ENCODE results near the gene LRRIQ3. TPM values are rescaled to one million over a fixed set of nuclear protein-coding genes. Genes with fewer than 3 reads are reported as not detected.
"Not testable (repeated sequence)": the region's sequence is repeated elsewhere in the genome, so short reads cannot be mapped to it uniquely, and the experiment has no call there.

LRRIQ3 gene
- total and polyA plus RNA-seq, 5 experiments from 2014 or later: 1.6 to 4.1 (median 2.0) TPM

GRCh38 chr1:74197255-74197654 is 721 bp downstream of the LRRIQ3 start:
- peaks cover 0 to 19% (median 16%) of the 10 kb centered on the region in 3 donors for H3K36me3 Mint-ChIP-seq
- no peaks in the 10 kb centered on the region for H3K9me3 Mint-ChIP-seq
- no peak for ATAC-seq
- DNase-seq: no peak
- peak overlapping the region; percentile 87 to 98 (median 94) for H3K27ac Mint-ChIP-seq
- H3K4me3 Mint-ChIP-seq: peak overlapping the region; percentile 88 to 94 (median 90)
- H3K4me1 Mint-ChIP-seq: peaks cover 3 to 32% (median 19%) of the 10 kb centered on the region in 4 donors
- no peaks in the 10 kb centered on the region for H3K27me3 Mint-ChIP-seq
- POLR2A ChIA-PET: no interaction called here

GRCh38 chr1:74195339-74195738 is 2.6 kb downstream of the LRRIQ3 start:
- Mint-ChIP-seq H3K27me3 (no peaks in the 10 kb centered on the region), H3K27ac (no peak overlapping the region), H3K4me3 (no peak overlapping the region), H3K36me3 (peaks cover 0 to 5% (median 1%) of the 10 kb centered on the region in 3 donors), H3K9me3 (peaks cover 0 to 2% (median 0%) of the 10 kb centered on the region in 9 donors), H3K4me1 (peaks cover 3 to 30% (median 19%) of the 10 kb centered on the region in 4 donors)
- DNase-seq: no peak
- POLR2A ChIA-PET: no interaction called here
- ATAC-seq: no peak

- Mint-ChIP-seq H3K27me3 (no peaks in the 10 kb centered on the region), H3K27ac (no peak overlapping the region), H3K36me3 (peaks cover 0 to 9% (median 9%) of the 10 kb centered on the region in 3 donors), H3K4me3 (no peak overlapping the region), H3K4me1 (peaks cover 3 to 16% (median 13%) of the 10 kb centered on the region in 4 donors), H3K9me3 (peaks cover 0 to 4% (median 0%) of the 10 kb centered on the region in 9 donors)
- ATAC-seq (no peak), DNase-seq (no peak)
- POLR2A ChIA-PET: no interaction called here
These were observed 4.1 kb downstream of the LRRIQ3 start for GRCh38 chr1:74193908-74194307.

GRCh38 chr1:74180490-74180889 is 17.5 kb downstream of the LRRIQ3 start:
- ATAC-seq: no peak
- Mint-ChIP-seq H3K36me3 (peaks cover 0 to 15% (median 3%) of the 10 kb centered on the region in 3 donors), H3K4me1 (no peaks in the 10 kb centered on the region), H3K27me3 (no peaks in the 10 kb centered on the region), H3K9me3 (peaks cover 2 to 15% (median 7%) of the 10 kb centered on the region in 9 donors), H3K27ac (no peak overlapping the region), H3K4me3 (no peak overlapping the region)
- POLR2A ChIA-PET: no interaction called here
- no peak for DNase-seq

GRCh38 chr1:74174423-74174822 is 23.6 kb downstream of the LRRIQ3 start:
- H3K4me3 Mint-ChIP-seq, ATAC-seq, POLR2A ChIA-PET, H3K27ac Mint-ChIP-seq, DNase-seq, H3K27me3 Mint-ChIP-seq, H3K4me1 Mint-ChIP-seq: not testable (repeated sequence)
- H3K9me3 Mint-ChIP-seq: peaks cover 17 to 70% (median 45%) of the 10 kb centered on the region in 9 donors
- peaks cover 0 to 25% (median 13%) of the 10 kb centered on the region in 3 donors for H3K36me3 Mint-ChIP-seq

GRCh38 chr1:74162333-74162732 is 35.6 kb downstream of the LRRIQ3 start:
- no peaks in the 10 kb centered on the region for H3K27me3 Mint-ChIP-seq
- H3K27ac Mint-ChIP-seq: no peak overlapping the region
- POLR2A ChIA-PET: no interaction called here
- no peak for ATAC-seq
- peaks cover 5 to 21% (median 16%) of the 10 kb centered on the region in 9 donors for H3K9me3 Mint-ChIP-seq
- H3K4me1 Mint-ChIP-seq: no peaks in the 10 kb centered on the region
- no peak for DNase-seq
- no peak overlapping the region for H3K4me3 Mint-ChIP-seq
- H3K36me3 Mint-ChIP-seq: peaks cover 0 to 12% (median 0%) of the 10 kb centered on the region in 3 donors

- H3K36me3 Mint-ChIP-seq: peaks cover 0 to 5% (median 0%) of the 10 kb centered on the region in 3 donors
- POLR2A ChIA-PET: no interaction called here
- H3K27ac Mint-ChIP-seq: no peak overlapping the region
- no peak for DNase-seq
- no peaks in the 10 kb centered on the region for H3K27me3 Mint-ChIP-seq
- peaks cover 0 to 15% (median 9%) of the 10 kb centered on the region in 9 donors for H3K9me3 Mint-ChIP-seq
- no peaks in the 10 kb centered on the region for H3K4me1 Mint-ChIP-seq
- H3K4me3 Mint-ChIP-seq: no peak overlapping the region
- ATAC-seq: no peak
These were observed 36.5 kb downstream of the LRRIQ3 start for GRCh38 chr1:74161497-74161896.

- Mint-ChIP-seq H3K9me3 (peaks cover 0 to 5% (median 0%) of the 10 kb centered on the region in 9 donors), H3K36me3 (no peaks in the 10 kb centered on the region), H3K4me3 (no peak overlapping the region), H3K27me3 (no peaks in the 10 kb centered on the region), H3K27ac (no peak overlapping the region), H3K4me1 (no peaks in the 10 kb centered on the region)
- DNase-seq: no peak
- ATAC-seq: no peak
- POLR2A ChIA-PET: no interaction called here
These were observed 37.9 kb downstream of the LRRIQ3 start for GRCh38 chr1:74160046-74160445.

GRCh38 chr1:74145086-74145485 is 52.9 kb downstream of the LRRIQ3 start:
- Mint-ChIP-seq H3K9me3 (peaks cover 0 to 17% (median 2%) of the 10 kb centered on the region in 9 donors), H3K4me1 (no peaks in the 10 kb centered on the region), H3K27ac (no peak overlapping the region), H3K36me3 (no peaks in the 10 kb centered on the region), H3K27me3 (peaks cover 0 to 1% (median 0%) of the 10 kb centered on the region in 5 donors), H3K4me3 (no peak overlapping the region)
- POLR2A ChIA-PET: no interaction called here
- no peak for ATAC-seq
- DNase-seq: no peak

GRCh38 chr1:74117370-74117769 is 80.6 kb downstream of the LRRIQ3 start:
- H3K27ac Mint-ChIP-seq, POLR2A ChIA-PET, H3K4me3 Mint-ChIP-seq, H3K9me3 Mint-ChIP-seq, H3K4me1 Mint-ChIP-seq, H3K36me3 Mint-ChIP-seq, H3K27me3 Mint-ChIP-seq, DNase-seq, ATAC-seq: not testable (repeated sequence)

GRCh38 chr1:74113333-74113732 is 84.6 kb downstream of the LRRIQ3 start:
- H3K9me3 Mint-ChIP-seq: peaks cover 0 to 4% (median 0%) of the 10 kb centered on the region in 9 donors
- H3K27ac Mint-ChIP-seq: no peak overlapping the region
- no peak overlapping the region for H3K4me3 Mint-ChIP-seq
- POLR2A ChIA-PET: no interaction called here
- no peaks in the 10 kb centered on the region for H3K36me3 Mint-ChIP-seq
- H3K27me3 Mint-ChIP-seq: peaks cover 0 to 4% (median 0%) of the 10 kb centered on the region in 5 donors
- H3K4me1 Mint-ChIP-seq: no peaks in the 10 kb centered on the region
- no peak for ATAC-seq
- DNase-seq: no peak

- Mint-ChIP-seq H3K9me3 (peaks cover 0 to 6% (median 0%) of the 10 kb centered on the region in 9 donors), H3K36me3 (no peaks in the 10 kb centered on the region), H3K4me1 (no peaks in the 10 kb centered on the region), H3K27ac (no peak overlapping the region), H3K27me3 (peaks cover 0 to 4% (median 0%) of the 10 kb centered on the region in 5 donors), H3K4me3 (no peak overlapping the region)
- DNase-seq: no peak
- ATAC-seq: no peak
- POLR2A ChIA-PET: no interaction called here
These were observed 90.6 kb downstream of the LRRIQ3 start for GRCh38 chr1:74107394-74107793.

- DNase-seq: no peak
- H3K27me3 Mint-ChIP-seq: peaks cover 0 to 1% (median 0%) of the 10 kb centered on the region in 5 donors
- H3K9me3 Mint-ChIP-seq: peaks cover 4 to 31% (median 15%) of the 10 kb centered on the region in 9 donors
- H3K27ac Mint-ChIP-seq: no peak overlapping the region
- no peak for ATAC-seq
- POLR2A ChIA-PET: no interaction called here
- H3K4me3 Mint-ChIP-seq: no peak overlapping the region
- H3K4me1 Mint-ChIP-seq: no peaks in the 10 kb centered on the region
- peaks cover 0 to 12% (median 0%) of the 10 kb centered on the region in 3 donors for H3K36me3 Mint-ChIP-seq
These were observed 106.6 kb downstream of the LRRIQ3 start for GRCh38 chr1:74091371-74091770.

GRCh38 chr1:74083128-74083527 is 114.8 kb downstream of the LRRIQ3 start:
- DNase-seq (no peak), ATAC-seq (no peak)
- POLR2A ChIA-PET: no interaction called here
- no peak overlapping the region for H3K27ac Mint-ChIP-seq
- H3K4me1 Mint-ChIP-seq: no peaks in the 10 kb centered on the region
- no peaks in the 10 kb centered on the region for H3K36me3 Mint-ChIP-seq
- H3K9me3 Mint-ChIP-seq: no peaks in the 10 kb centered on the region
- no peaks in the 10 kb centered on the region for H3K27me3 Mint-ChIP-seq
- no peak overlapping the region for H3K4me3 Mint-ChIP-seq

Data from naive thymus-derived CD8-positive, alpha-beta T cell (primary cell).